ENCODE results near the gene SLC26A3. TPM values are rescaled to one million over a fixed set of nuclear protein-coding genes. Genes with fewer than 3 reads are reported as not detected.

The SLC26A3 gene
- total and polyA plus RNA-seq, 2 of the 8 experiments (the other 6 are each of a cell fraction or from before 2014, with no cell fraction given) = not detected

DNA sequence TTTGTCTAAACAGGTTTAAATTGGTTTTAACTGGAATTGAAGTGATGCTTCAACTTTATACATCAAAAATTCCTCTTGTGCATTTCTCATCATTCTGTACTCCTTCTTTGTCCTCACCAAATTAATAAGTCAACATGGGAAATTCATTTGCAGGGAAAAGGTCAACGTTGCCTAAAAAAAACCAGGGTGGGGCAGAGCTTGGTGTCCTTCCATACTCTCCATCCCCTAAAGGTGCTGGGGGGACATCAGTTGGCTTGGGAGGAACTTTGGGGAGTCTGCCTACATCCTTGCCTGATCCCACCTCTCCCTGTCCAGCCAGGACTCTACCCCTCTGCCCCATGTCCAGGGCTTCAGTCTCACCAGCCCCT lies 34.1 kb upstream of the SLC26A3 start:
- FAIRE-seq (no peak), DNase-seq (ENCODE audit: low read depth in 1 of 2, low spot score in 2 of 2) (no peak)
- Histone ChIP-seq H4K8ac (ENCODE audit: extremely low read depth, insufficient read depth, low read length) (no peak overlapping the region), H3K56ac (replicated peaks; ENCODE audit: insufficient read length, low read depth, low read length) (no peak overlapping the region), H3K4me3 (ENCODE audit: extremely low read depth in 1 of 4, insufficient read depth in 2 of 4, low read depth in 3 of 4, low read length in 4 of 4) (no peak overlapping the region), H3K14ac (ENCODE audit: insufficient read length) (no peak overlapping the region), H2BK5ac (ENCODE audit: low read depth, low read length) (no peak overlapping the region), H3K4ac (replicated peaks; ENCODE audit: insufficient read length, low read depth, low read length) (no peak overlapping the region), H3K36me3 (ENCODE audit: control insufficient read depth in 2 of 4, insufficient read depth in 4 of 4, low read length in 3 of 4) (no peaks in the 10 kb centered on the region), H3K18ac (ENCODE audit: extremely low read depth, low read length) (no peak overlapping the region), H2BK12ac (ENCODE audit: low read depth, low read length) (no peak overlapping the region), H3K23me2 (ENCODE audit: low read depth, low read length) (no peaks in the 10 kb centered on the region), H3K9ac (replicated peaks in 1 of 4; ENCODE audit: extremely low read depth in 1 of 4, low read depth in 3 of 4, low read length in 3 of 4) (no peak overlapping the region), H3K4me2 (ENCODE audit: insufficient read depth in 1 of 2, low read depth in 2 of 2, low read length in 2 of 2) (no peak overlapping the region), H2AK5ac (ENCODE audit: low read depth, low read length) (0 out of 2 replicates have a peak overlapping the region, but pooled peaks have one; percentile 39), H2BK20ac (ENCODE audit: low read length) (no peak overlapping the region), H3K79me1 (ENCODE audit: low read depth, low read length) (no peaks in the 10 kb centered on the region), H3K4me1 (replicated peaks in 1 of 4; ENCODE audit: control insufficient read depth in 3 of 4, insufficient read depth in 4 of 4, low read length in 3 of 4) (no peaks in the 10 kb centered on the region), H2AFZ (ENCODE audit: low read length) (no peak overlapping the region), H4K20me1 (replicated peaks in 1 of 2; ENCODE audit: control insufficient read depth in 1 of 2, insufficient read depth in 2 of 2, low read length in 2 of 2) (no peaks in the 10 kb centered on the region), H2BK15ac (ENCODE audit: low read length) (no peak overlapping the region), H2BK120ac (replicated peaks; ENCODE audit: low read depth, low read length) (no peak overlapping the region), H4K5ac (ENCODE audit: insufficient read length, low read depth, low read length) (no peak overlapping the region), H3K23ac (ENCODE audit: insufficient read length) (no peak overlapping the region), H3K27ac (ENCODE audit: low read depth, low read length) (no peak overlapping the region), H4K91ac (replicated peaks; ENCODE audit: insufficient read length, low read length) (no peak overlapping the region), H3K27me3 (replicated peaks in 1 of 4; ENCODE audit: control insufficient read depth in 3 of 4, extremely low read depth in 1 of 4, insufficient read depth in 3 of 4, low read length in 3 of 4) (no peaks in the 10 kb centered on the region), H3K79me2 (ENCODE audit: control insufficient read depth in 1 of 2, insufficient read depth in 2 of 2, low read length in 2 of 2) (no peaks in the 10 kb centered on the region), H3K9me3 (ENCODE audit: insufficient read depth in 2 of 2, low read depth in 1 of 2, low read length in 1 of 2) (no peaks in the 10 kb centered on the region)
- POLR2A ChIA-PET (ENCODE audit: partially characterized antibody) = no interaction called here
- CTCF ChIA-PET (ENCODE audit: partially characterized antibody) = no interaction called here
- 88% methylated on average over 1 of the region's 1 CpG; no CpG with 5 or more reads in 1 of the 2 experiments for WGBS, 2 experiments (ENCODE audit: extremely low coverage in 1 of 2, insufficient coverage in 1 of 2, insufficient read length in 1 of 2, insufficient replicate concordance in 2 of 2, low coverage in 1 of 2, low lambda C conversion rate in 2 of 2, missing lambda C conversion rate in 1 of 2)
- TF ChIP-seq SIN3A (conservative IDR thresholded peaks at IDR 0.05 in 1 of 2, IDR thresholded peaks at IDR 0.05 in 1 of 2; ENCODE audit: low read depth in 1 of 2, low read length in 2 of 2) (no peak), SP4 (IDR thresholded peaks at IDR 0.05; ENCODE audit: low read length) (no peak), EGR1 (IDR thresholded peaks at IDR 0.05; ENCODE audit: borderline replicate concordance, low read depth, low read length) (no peak), RAD21 (IDR thresholded peaks at IDR 0.05 in 1 of 2, conservative IDR thresholded peaks at IDR 0.05 in 1 of 2; ENCODE audit: low read depth in 2 of 2, low read length in 2 of 2) (no peak), NRF1 (IDR thresholded peaks at IDR 0.05; ENCODE audit: low read depth, low read length) (no peak), BACH1 (IDR thresholded peaks at IDR 0.05; ENCODE audit: low read length) (no peak), MAFK (IDR thresholded peaks at IDR 0.05; ENCODE audit: low read depth, low read length) (no peak), POU5F1 (IDR thresholded peaks at IDR 0.05; ENCODE audit: low read depth, low read length) (no peak), SIRT6 (IDR thresholded peaks at IDR 0.05; ENCODE audit: low read length) (no peak), TBP (IDR thresholded peaks at IDR 0.05; ENCODE audit: low read depth, low read length) (no peak), RXRA (IDR thresholded peaks at IDR 0.05; ENCODE audit: insufficient read depth, low read depth, low read length) (no peak), CHD1 (IDR thresholded peaks at IDR 0.05; ENCODE audit: low read depth, low read length) (no peak), GTF2F1 (IDR thresholded peaks at IDR 0.05; ENCODE audit: borderline replicate concordance, low read depth, low read length) (no peak), ASH2L (IDR thresholded peaks at IDR 0.05; ENCODE audit: low read length) (no peak), HDAC6 (IDR thresholded peaks at IDR 0.05; ENCODE audit: low read depth, low read length) (no peak)
- TF ChIP-seq, protein P1, sequence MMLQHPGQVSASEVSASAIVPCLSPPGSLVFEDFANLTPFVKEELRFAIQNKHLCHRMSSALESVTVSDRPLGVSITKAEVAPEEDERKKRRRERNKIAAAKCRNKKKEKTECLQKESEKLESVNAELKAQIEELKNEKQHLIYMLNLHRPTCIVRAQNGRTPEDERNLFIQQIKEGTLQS (IDR thresholded peaks at IDR 0.05; ENCODE audit: insufficient read depth, low read depth, low read length) = no peak
